CD4-positive, alpha-beta T cell treated with Interleukin-10 for 1 hour (primary cell): ENCODE results near the gene SRGAP2B.
"Not testable (repeated sequence)": the region's sequence is repeated elsewhere in the genome, so short reads cannot be mapped to it uniquely, and the experiment has no call there.

Experiments used
- DNase-seq: peaks from one replicate; pipeline ENCODE4 v3.0.0-alpha.2; 2020

SRGAP2B gene

GRCh38 chr1:144889450-144890115 is 205.5 kb downstream of the SRGAP2B start:
- not testable (repeated sequence) for DNase-seq

DNA sequence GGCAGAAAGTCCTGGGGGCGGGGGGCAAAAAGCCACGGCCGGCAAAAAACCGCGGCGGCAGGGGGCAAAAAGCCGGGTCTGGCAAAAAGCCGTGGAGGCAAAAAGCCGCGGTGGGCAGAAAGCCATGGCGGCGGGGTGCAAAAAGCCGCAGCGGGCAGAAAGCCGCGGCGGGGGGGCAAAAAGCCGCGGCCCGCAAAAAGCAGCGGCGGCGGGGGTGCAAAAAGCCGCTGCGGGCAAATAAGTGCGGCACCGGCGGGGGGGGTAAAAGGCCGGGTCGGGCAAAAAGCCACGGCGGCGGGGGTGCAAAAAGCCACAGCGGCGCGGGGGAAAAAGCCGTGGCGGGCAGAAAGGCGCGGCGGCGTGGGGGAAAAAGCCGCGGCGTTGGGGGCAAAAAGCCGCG is 212.1 kb downstream of the SRGAP2B start:
- peak; percentile 37 for DNase-seq

- not testable (repeated sequence) for DNase-seq
These were observed 212.8 kb downstream of the SRGAP2B start for GRCh38 chr1:144882343-144882742.

- DNase-seq: not testable (repeated sequence)
These were observed 236.5 kb downstream of the SRGAP2B start for GRCh38 chr1:144858607-144859006.
